ENCODE results near the gene SLC5A11. TPM values are rescaled to one million over a fixed set of nuclear protein-coding genes. Genes with fewer than 3 reads are reported as not detected.
"Not testable (repeated sequence)": the region's sequence is repeated elsewhere in the genome, so short reads cannot be mapped to it uniquely, and the experiment has no call there.

The SLC5A11 gene
- total RNA-seq, 2 donors from 2014 or later: not detected

- no peaks in the 10 kb centered on the region for H3K27me3 ChIP-seq (replicated peaks; ENCODE audit: insufficient read depth)
- H3K27ac ChIP-seq: no peak overlapping the region
- intact Hi-C loops (cut with DNase I): loop anchor here (10.0 kb wide), 1 partner anchor 232 kb away; no protein-coding TSS in a partner anchor
- no peak for DNase-seq (ENCODE audit: low spot score)
- H3K4me1 ChIP-seq (replicated peaks): no peaks in the 10 kb centered on the region
- WGBS: 34% methylated on average over 1 of the region's 1 CpG
- H3K4me3 ChIP-seq: no peak overlapping the region
- no peaks in the 10 kb centered on the region for H3K9me3 ChIP-seq
- peaks cover 0 to 28% of the 10 kb centered on the region in 2 donors for H3K36me3 ChIP-seq
- TF ChIP-seq CTCF (IDR thresholded peaks at IDR 0.05) (no peak), POLR2AphosphoS5 (IDR thresholded peaks at IDR 0.05) (no peak), POLR2A (IDR thresholded peaks at IDR 0.05) (no peak)
Observed at GRCh38 chr16:24807301-24807700, 38.5 kb upstream of the SLC5A11 start.

GRCh38 chr16:24810951-24811843 is 34.6 kb upstream of the SLC5A11 start:
- intact Hi-C loops (cut with DNase I): no loop called here
- H3K36me3 ChIP-seq: peaks cover 5 to 10% of the 10 kb centered on the region in 2 donors
- no peak overlapping the region for H3K27ac ChIP-seq
- H3K27me3 ChIP-seq (replicated peaks; ENCODE audit: insufficient read depth): no peaks in the 10 kb centered on the region
- no peak for DNase-seq (ENCODE audit: low spot score)
- 38% methylated on average over 11 of the region's 11 CpGs for WGBS
- H3K4me1 ChIP-seq (replicated peaks): no peaks in the 10 kb centered on the region
- H3K9me3 ChIP-seq: no peaks in the 10 kb centered on the region
- H3K4me3 ChIP-seq: no peak overlapping the region
- no peak for TF ChIP-seq POLR2A (IDR thresholded peaks at IDR 0.05)
- peak; percentile 11 for TF ChIP-seq POLR2AphosphoS5 (IDR thresholded peaks at IDR 0.05)

- intact Hi-C loops (cut with DNase I); H3K9me3 ChIP-seq; H3K36me3 ChIP-seq; H3K27me3 ChIP-seq (replicated peaks; ENCODE audit: insufficient read depth); H3K27ac ChIP-seq; H3K4me3 ChIP-seq; H3K4me1 ChIP-seq (replicated peaks); DNase-seq (ENCODE audit: low spot score): not testable (repeated sequence)
- WGBS: 60% methylated on average over 6 of the region's 6 CpGs
Observed at GRCh38 chr16:24812813-24813212, 33.0 kb upstream of the SLC5A11 start.

GRCh38 chr16:24815021-24815420 is 30.7 kb upstream of the SLC5A11 start:
- Histone ChIP-seq H3K36me3 (peaks cover 10% of the 10 kb centered on the region in 2 donors), H3K27ac (no peak overlapping the region), H3K4me1 (replicated peaks) (no peaks in the 10 kb centered on the region), H3K27me3 (replicated peaks; ENCODE audit: insufficient read depth) (no peaks in the 10 kb centered on the region), H3K9me3 (no peaks in the 10 kb centered on the region), H3K4me3 (no peak overlapping the region)
- WGBS: 89% methylated on average over 7 of the region's 7 CpGs
- TF ChIP-seq POLR2AphosphoS5 (IDR thresholded peaks at IDR 0.05) (no peak), CTCF (IDR thresholded peaks at IDR 0.05) (no peak), POLR2A (IDR thresholded peaks at IDR 0.05) (no peak)
- intact Hi-C loops (cut with DNase I): no loop called here
- DNase-seq (ENCODE audit: low spot score): no peak

GRCh38 chr16:24816688-24817087 is 29.1 kb upstream of the SLC5A11 start:
- intact Hi-C loops (cut with DNase I): no loop called here
- Histone ChIP-seq H3K4me1 (replicated peaks) (no peaks in the 10 kb centered on the region), H3K27me3 (replicated peaks; ENCODE audit: insufficient read depth) (no peaks in the 10 kb centered on the region), H3K27ac (no peak overlapping the region), H3K36me3 (peaks cover 17 to 18% of the 10 kb centered on the region in 2 donors), H3K4me3 (no peak overlapping the region), H3K9me3 (no peaks in the 10 kb centered on the region)
- 88% methylated on average over 6 of the region's 6 CpGs for WGBS
- TF ChIP-seq POLR2AphosphoS5 (IDR thresholded peaks at IDR 0.05): no peak
- TF ChIP-seq CTCF (IDR thresholded peaks at IDR 0.05): no peak
- TF ChIP-seq POLR2A (IDR thresholded peaks at IDR 0.05): no peak
- DNase-seq (ENCODE audit: low spot score): no peak

Data from prostate gland (tissue), 2 donors.